Measurements from ENCODE around the gene PCDH7.

GRCh38 chr4:30743897-30744296, 23.7 kb downstream of the PCDH7 start:
- TF ChIP-seq CTCF (IDR thresholded peaks at IDR 0.05; ENCODE audit: low read length) (no peak), EZH2 (IDR thresholded peaks at IDR 0.05; ENCODE audit: borderline replicate concordance, low read length) (no peak)

Data from OCI-LY1 (cell line).